HG03039 (cell line): ENCODE measurements around the gene ZFHX3.
"Not testable (repeated sequence)": the region's sequence is repeated elsewhere in the genome, so short reads cannot be mapped to it uniquely, and the experiment has no call there.

Experiments used
- ATAC-seq: cut with Tn5 transposase; IDR thresholded peaks from one replicate; pipeline ENCODE4 v1.9.1; 2021; ENCODE audit warnings: mild to moderate bottlenecking, moderate library complexity; ENCODE audit not compliant: unreplicated experiment

The ZFHX3 gene

GRCh38 chr16:73047536-73048291 is at the start of gene ZFHX3:
TSS of gene ZFHX3 (minus strand) at chr16:73048128. CDS start at chr16:72960145, 87,983 bp downstream.
- ATAC-seq: peak; percentile 57

- ATAC-seq: no peak
Measured at GRCh38 chr16:73096510-73096909, 48.6 kb upstream of the ZFHX3 start.

GRCh38 chr16:73095885-73096421 is 48.0 kb upstream of the ZFHX3 start:
- ATAC-seq: no peak

DNA sequence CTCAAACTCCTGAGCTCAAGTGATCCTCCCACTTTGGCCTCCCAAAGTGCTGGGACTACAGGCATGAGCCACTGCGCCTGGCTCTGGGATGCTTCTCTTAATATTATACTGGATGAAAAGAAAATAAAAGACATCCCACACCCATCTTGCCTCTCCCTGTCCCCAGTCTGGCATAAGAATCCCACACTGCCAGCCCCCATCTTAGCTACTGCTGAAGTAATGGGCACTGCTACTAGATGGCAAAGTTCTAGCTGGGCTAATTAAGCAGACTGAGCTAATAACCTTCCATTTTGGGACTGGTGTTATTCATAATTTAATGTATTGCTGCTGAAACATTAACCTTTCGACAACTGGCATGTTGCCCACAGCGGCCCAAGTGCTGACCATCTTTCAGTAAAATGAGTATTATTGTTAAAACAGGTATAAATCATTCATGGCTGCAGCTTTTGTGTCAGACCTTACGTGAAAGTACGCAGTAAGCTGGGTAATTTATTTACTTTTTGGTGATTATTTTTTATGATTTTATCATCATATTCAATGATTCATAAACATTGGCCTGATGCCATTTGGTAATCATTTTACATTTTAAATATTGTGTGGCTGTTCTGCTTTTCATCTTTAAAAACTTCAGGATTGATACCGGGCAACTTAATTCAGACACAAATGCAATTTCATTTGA is 47.4 kb upstream of the ZFHX3 start:
- ATAC-seq: no peak

- ATAC-seq: no peak
Measured at GRCh38 chr16:73094371-73094770, 46.4 kb upstream of the ZFHX3 start.

GRCh38 chr16:73093146-73094144 is 45.5 kb upstream of the ZFHX3 start:
- no peak for ATAC-seq

DNA sequence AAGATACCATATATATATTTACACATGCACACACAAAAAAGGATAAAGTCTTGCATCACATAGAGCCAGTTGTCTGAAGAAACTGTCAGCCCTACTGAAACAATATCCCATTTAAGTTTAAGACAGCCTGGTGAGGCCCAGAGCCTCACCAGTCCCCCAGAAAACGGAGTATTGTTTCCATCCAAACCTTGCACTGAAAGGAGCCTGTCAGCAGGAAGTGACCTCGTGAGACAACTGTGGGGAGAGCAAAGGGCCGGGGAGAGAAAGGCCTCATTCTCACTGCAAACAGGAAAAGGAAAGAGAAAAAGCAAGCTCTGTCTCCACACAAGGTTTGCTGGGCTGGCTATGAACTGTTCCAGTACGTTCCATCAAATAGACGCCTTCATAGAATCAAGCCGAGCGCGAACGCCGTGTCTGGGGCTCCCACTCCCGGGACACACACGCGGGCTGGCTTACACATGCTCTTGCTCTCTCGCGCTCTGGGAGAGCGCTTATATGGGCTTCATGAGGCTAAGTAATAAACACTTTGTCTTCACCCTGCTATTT is 44.4 kb upstream of the ZFHX3 start:
- no peak for ATAC-seq

DNA sequence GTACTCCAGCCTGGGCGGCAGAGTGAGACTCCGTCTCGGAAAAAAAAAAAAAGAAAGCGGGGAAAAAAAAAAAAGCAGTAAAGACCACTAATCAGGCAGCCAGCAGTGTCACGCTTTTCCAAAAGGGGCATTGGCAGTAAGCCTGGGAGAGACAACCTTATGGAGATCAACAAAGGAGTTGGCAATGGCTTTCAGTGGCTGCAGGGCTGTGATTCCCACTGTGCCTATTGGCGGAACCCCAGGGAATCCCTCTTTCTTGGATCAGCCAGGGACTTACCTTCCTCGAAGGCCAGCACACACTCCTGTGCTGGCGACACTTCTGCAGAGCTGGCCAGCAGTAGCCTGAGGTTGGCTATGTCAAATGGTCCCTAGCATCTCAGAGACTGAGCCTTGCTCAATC is 43.2 kb upstream of the ZFHX3 start:
- ATAC-seq: no peak

DNA sequence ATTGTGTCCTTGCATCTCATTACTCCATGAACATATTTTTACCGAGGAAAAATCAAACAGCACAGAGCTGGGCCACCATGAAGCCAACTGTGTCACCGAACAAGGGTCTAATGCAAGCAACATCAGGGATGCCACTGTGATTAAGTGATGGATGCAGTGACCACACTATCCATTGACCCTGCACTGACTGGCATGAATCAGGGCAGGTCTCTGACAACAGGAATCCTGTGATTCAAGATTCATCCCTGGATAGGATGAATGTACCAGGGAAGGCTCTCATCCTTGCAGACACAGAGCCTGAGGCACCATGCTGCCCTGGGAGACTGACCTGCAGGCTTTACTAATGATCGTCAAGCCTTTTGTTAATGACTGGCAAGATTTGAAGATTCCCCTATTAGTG is 41.5 kb upstream of the ZFHX3 start:
- ATAC-seq: no peak

DNA sequence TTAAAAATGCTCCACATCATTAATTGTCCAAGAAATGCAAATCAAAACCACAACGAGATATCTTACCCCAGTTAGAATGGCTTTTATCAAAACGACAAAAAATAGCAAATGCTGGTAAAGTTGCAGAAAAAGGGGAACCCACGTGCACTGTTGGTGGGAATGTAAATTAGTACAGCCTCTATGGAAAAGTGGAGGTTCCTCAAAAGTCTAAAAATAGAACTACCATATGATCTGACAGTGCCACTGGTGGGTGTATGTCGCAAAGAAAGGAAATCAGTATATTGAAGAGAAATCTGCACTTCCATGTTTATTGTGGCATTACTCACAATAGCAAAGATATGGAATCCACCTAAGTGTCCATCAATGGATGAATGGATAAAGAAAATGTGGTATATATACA is 38.2 kb upstream of the ZFHX3 start:
- ATAC-seq: no peak

DNA sequence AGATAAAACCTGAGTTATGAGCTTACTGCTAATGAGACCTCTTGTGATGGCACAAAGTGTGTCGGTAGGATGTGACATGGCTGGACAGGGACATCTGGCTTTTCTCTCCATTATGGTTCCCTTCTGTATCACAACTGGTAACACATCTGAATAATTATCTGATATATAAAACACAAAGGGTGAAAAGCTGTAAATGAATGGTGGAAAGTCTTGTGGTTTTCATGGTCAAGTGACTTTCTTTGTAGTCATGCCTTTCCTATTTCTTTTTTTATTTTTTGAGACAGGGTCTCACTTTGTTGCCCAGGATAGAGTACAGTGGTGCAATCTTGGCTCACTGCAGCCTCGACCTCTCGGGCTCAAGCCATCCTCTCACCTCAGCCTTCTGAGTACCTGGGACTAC is 35.3 kb upstream of the ZFHX3 start:
- ATAC-seq: no peak

DNA sequence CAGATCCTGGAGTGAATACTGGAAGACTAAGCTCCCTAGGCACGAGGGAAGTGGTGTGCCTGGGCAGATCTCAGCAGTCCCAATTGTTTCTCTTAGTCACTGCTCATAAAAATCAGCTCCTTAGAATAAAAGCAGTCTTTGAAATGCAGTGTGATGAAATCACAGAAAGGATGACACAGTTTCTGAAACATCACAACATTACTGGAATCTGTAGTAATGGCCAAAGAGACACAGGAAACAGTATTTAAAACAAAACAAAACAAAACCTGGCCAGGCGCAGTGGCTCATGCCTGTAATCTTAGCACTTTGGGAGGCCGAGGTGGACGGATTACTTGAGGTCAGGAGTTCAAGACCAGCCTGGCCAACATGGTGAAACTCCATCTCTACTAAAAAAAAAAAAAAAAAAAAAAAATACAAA is 34.7 kb upstream of the ZFHX3 start:
- ATAC-seq: not testable (repeated sequence)

GRCh38 chr16:73080931-73081330 is 33.0 kb upstream of the ZFHX3 start:
- ATAC-seq: no peak

GRCh38 chr16:73076324-73076810 is 28.4 kb upstream of the ZFHX3 start:
- ATAC-seq: no peak

GRCh38 chr16:73074382-73074781 is 26.5 kb upstream of the ZFHX3 start:
- ATAC-seq: no peak

GRCh38 chr16:73072051-73072450 is 24.1 kb upstream of the ZFHX3 start:
- not testable (repeated sequence) for ATAC-seq

DNA sequence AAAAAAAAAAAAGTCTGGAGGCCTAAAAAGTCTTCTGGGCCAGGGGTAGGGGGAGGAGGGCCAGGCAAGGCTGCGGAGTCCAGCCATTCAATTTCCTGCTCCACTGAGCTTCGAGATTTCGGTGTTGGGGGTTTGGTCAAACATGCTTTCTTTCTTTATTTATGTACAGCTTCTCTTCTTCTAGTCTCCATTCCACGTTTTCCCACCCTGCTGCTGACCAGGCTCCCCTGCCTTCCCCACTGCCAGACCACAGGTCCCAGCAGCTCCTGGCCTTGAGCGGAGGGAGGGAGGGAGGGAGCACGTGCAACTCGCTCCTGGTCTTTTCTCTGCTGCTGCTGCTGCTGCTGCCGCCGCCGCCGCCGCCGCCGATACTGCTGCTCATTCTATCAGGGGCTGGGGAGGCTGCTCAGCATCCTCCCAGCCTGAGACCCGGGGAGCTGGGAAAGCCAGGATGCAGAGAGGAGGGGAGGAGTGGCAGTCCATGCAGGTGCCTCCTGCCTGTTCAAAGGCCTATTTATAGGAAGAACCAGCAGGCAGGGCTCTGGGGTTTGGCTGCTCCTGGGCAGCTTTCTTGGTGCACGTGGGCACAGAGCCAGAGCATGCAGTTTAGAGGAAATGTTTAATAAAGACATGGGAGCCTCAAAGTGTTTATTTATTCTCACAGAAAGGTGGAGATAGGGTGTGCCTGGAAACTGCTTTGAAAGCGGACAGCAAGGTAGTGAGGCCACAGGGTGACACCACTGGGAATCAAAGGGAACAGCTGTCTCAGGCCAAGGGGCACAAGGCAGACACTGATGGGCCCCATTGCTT is 23.4 kb upstream of the ZFHX3 start:
- no peak for ATAC-seq

DNA sequence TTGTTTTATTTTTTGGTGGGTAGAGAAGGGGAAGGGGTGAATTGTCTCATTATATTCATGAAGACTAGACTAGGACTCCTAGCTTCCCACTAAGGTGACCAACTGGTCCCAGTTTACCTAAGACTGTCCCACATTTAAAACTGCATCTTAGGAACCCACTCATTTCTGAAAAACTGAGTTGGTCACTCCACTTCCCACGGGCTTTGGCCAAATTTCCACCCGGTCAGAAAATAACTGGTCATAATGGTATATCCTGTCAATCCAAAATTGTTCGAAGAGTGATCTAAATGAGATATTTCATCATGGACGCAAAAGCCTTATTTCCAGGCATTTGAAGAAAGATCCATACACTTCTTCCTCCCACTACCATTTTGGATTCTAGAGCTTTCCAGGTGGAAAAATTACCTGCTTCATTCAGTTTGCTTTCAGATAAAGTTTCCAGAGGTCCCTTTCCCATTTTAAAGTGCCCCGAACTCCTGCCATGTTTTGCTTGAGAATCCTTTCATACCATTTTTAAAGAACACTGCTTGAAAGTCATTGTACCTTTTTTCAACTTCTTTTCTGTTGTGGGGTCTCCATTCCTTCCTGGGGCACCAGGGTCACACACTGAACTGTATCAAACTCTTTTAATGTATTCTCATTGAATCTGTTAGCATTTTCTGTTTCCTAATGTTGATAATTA is 21.8 kb upstream of the ZFHX3 start:
- ATAC-seq: no peak
